ENCODE measurements around the gene KIAA0319L. TPM values are rescaled to one million over a fixed set of nuclear protein-coding genes. Genes with fewer than 3 reads are reported as not detected.

KIAA0319L gene
- total RNA-seq, 2 experiments from 2014 or later = 25.3 to 44.9 TPM

GRCh38 chr1:35530168-35530567 lies 27.0 kb downstream of the KIAA0319L start:
- Histone ChIP-seq H3K27ac (ENCODE audit: low read depth, low read length, poor library complexity, severe bottlenecking) (no peak overlapping the region), H4K20me1 (ENCODE audit: insufficient read depth, low read length) (no peaks in the 10 kb centered on the region), H3K36me3 (ENCODE audit: insufficient read depth, low read length) (peaks cover 37% of the 10 kb centered on the region), H3K4me2 (ENCODE audit: low read length) (no peak overlapping the region), H3K79me2 (ENCODE audit: insufficient read depth, low read depth, low read length) (no peaks in the 10 kb centered on the region), H2AFZ (ENCODE audit: low read length) (no peak overlapping the region), H3K4me1 (ENCODE audit: insufficient read depth, low read length, poor library complexity, severe bottlenecking) (no peaks in the 10 kb centered on the region), H3K9me3 (ENCODE audit: low read length) (peaks cover 28% of the 10 kb centered on the region; the same call in 1 of the 2 replicates), H3K9me2 (ENCODE audit: insufficient read depth, low read length) (no peaks in the 10 kb centered on the region), H3K4me3 (ENCODE audit: low read depth, low read length, poor library complexity, severe bottlenecking) (no peak overlapping the region)
- no TSS peak for BruUV-seq (replicated peaks)
- ChIA-PET POLR2A (no interaction called here), CTCF (ENCODE audit: unreplicated experiment) (no interaction called here)
- intact Hi-C loops (cut with micrococcal nuclease; ENCODE audit: unreplicated experiment) = no loop called here
- TF ChIP-seq EZH2phosphoT487 (IDR thresholded peaks at IDR 0.05; ENCODE audit: borderline replicate concordance, low read depth, low read length) = no peak
- no peak for TF ChIP-seq CTCF (conservative IDR thresholded peaks at IDR 0.05; ENCODE audit: low read length)
- no peak for DNase-seq (ENCODE audit: low spot score)

GRCh38 chr1:35524106-35524505 lies 33.1 kb downstream of the KIAA0319L start:
- no peak overlapping the region for H2AFZ ChIP-seq (ENCODE audit: low read length)
- no peak for DNase-seq (ENCODE audit: low spot score)
- ChIA-PET CTCF (ENCODE audit: unreplicated experiment) (no interaction called here), POLR2A (interaction anchor here (1.0 to 1.2 kb wide), 2 partner anchors 8 to 10 kb away, joined by 3 to 6 read pairs; no protein-coding TSS in a partner anchor)
- no peak overlapping the region for H3K4me3 ChIP-seq (ENCODE audit: low read depth, low read length, poor library complexity, severe bottlenecking)
- intact Hi-C loops (cut with micrococcal nuclease; ENCODE audit: unreplicated experiment) = no loop called here
- H3K4me2 ChIP-seq (ENCODE audit: low read length) = no peak overlapping the region
- no peaks in the 10 kb centered on the region; the same call in 1 of the 2 replicates for H3K36me3 ChIP-seq (ENCODE audit: insufficient read depth, low read length)
- H3K9me2 ChIP-seq (ENCODE audit: insufficient read depth, low read length) = no peaks in the 10 kb centered on the region
- no TSS peak for BruUV-seq (replicated peaks)
- no peaks in the 10 kb centered on the region for H4K20me1 ChIP-seq (ENCODE audit: insufficient read depth, low read length)
- H3K4me1 ChIP-seq (ENCODE audit: insufficient read depth, low read length, poor library complexity, severe bottlenecking) = no peaks in the 10 kb centered on the region
- H3K79me2 ChIP-seq (ENCODE audit: insufficient read depth, low read depth, low read length) = no peaks in the 10 kb centered on the region
- no peak overlapping the region for H3K27ac ChIP-seq (ENCODE audit: low read depth, low read length, poor library complexity, severe bottlenecking)
- peaks cover 9% of the 10 kb centered on the region; the same call in 1 of the 2 replicates for H3K9me3 ChIP-seq (ENCODE audit: low read length)
- no peak for TF ChIP-seq CTCF (conservative IDR thresholded peaks at IDR 0.05; ENCODE audit: low read length)
- TF ChIP-seq EZH2phosphoT487 (IDR thresholded peaks at IDR 0.05; ENCODE audit: borderline replicate concordance, low read depth, low read length) = no peak

GRCh38 chr1:35519432-35519831 lies 37.8 kb downstream of the KIAA0319L start:
- Histone ChIP-seq H3K36me3 (ENCODE audit: insufficient read depth, low read length) (no peaks in the 10 kb centered on the region), H2AFZ (ENCODE audit: low read length) (no peak overlapping the region), H3K27ac (ENCODE audit: low read depth, low read length, poor library complexity, severe bottlenecking) (no peak overlapping the region), H3K79me2 (ENCODE audit: insufficient read depth, low read depth, low read length) (no peaks in the 10 kb centered on the region), H4K20me1 (ENCODE audit: insufficient read depth, low read length) (no peaks in the 10 kb centered on the region), H3K9me2 (ENCODE audit: insufficient read depth, low read length) (no peaks in the 10 kb centered on the region), H3K9me3 (ENCODE audit: low read length) (peaks cover 14% of the 10 kb centered on the region; the same call in 1 of the 2 replicates), H3K4me1 (ENCODE audit: insufficient read depth, low read length, poor library complexity, severe bottlenecking) (no peaks in the 10 kb centered on the region), H3K4me3 (ENCODE audit: low read depth, low read length, poor library complexity, severe bottlenecking) (no peak overlapping the region), H3K4me2 (ENCODE audit: low read length) (no peak overlapping the region)
- POLR2A ChIA-PET = interaction anchor here (0.6 kb wide), 2 partner anchors 122 to 340 kb away, joined by 3 to 4 read pairs; no protein-coding TSS in a partner anchor
- CTCF ChIA-PET (ENCODE audit: unreplicated experiment) = no interaction called here
- TF ChIP-seq EZH2phosphoT487 (IDR thresholded peaks at IDR 0.05; ENCODE audit: borderline replicate concordance, low read depth, low read length) = no peak
- TF ChIP-seq CTCF (conservative IDR thresholded peaks at IDR 0.05; ENCODE audit: low read length) = no peak
- intact Hi-C loops (cut with micrococcal nuclease; ENCODE audit: unreplicated experiment) = no loop called here
- no peak for DNase-seq (ENCODE audit: low spot score)
- no TSS peak for BruUV-seq (replicated peaks)

All from OCI-LY7 (cell line).